Type B pancreatic cell (in vitro differentiated cells): Measurements from ENCODE around the gene ATP2B2. TPM values are rescaled to one million over a fixed set of nuclear protein-coding genes. Genes with fewer than 3 reads are reported as not detected.

Source experiments
- DNase-seq: peaks from one replicate; pipeline ENCODE4 v3.0.0; 2021; ENCODE audit warnings: mixed read lengths; ENCODE audit not compliant: unreplicated experiment; ENCODE audit errors: extremely low spot score
- H3K27ac Mint-ChIP-seq: 2 replicates; pipeline ENCODE4 v1.8.0; 2021; ENCODE audit warnings: mild to moderate bottlenecking, mixed read lengths
- H3K27me3 Mint-ChIP-seq: 2 replicates; pipeline ENCODE4 v1.8.0; 2021; ENCODE audit warnings: mixed read lengths
- H3K36me3 Mint-ChIP-seq: 2 replicates; pipeline ENCODE4 v1.8.0; 2021; ENCODE audit warnings: mixed read lengths
- H3K4me1 Mint-ChIP-seq: one replicate; pipeline ENCODE4 v1.8.0; 2021; ENCODE audit warnings: mixed read lengths; ENCODE audit not compliant: unreplicated experiment
- H3K4me3 Mint-ChIP-seq: 2 replicates; pipeline ENCODE4 v1.8.0; 2021; ENCODE audit warnings: mild to moderate bottlenecking, mixed read lengths
- H3K9me3 Mint-ChIP-seq: 2 replicates; pipeline ENCODE4 v1.8.0; 2021; ENCODE audit warnings: mixed read lengths
- long read RNA-seq: library from polyadenylated mRNA; unstranded; transcript quantifications from one replicate; pipeline ENCODE4 v2.0.0, GENCODE V29; 2020
- total RNA-seq: library from RNA; stranded (reverse); gene quantifications from 2 replicates; pipeline ENCODE4 v1.2.1, GENCODE V29; 2021; ENCODE audit warnings: low replicate concordance
- TF ChIP-seq, protein P1 (sequence below): fragments of 200-600 bp; sonication (generic); conservative IDR thresholded peaks from 2 replicates; pipeline ENCODE4 v1.5.0; 2021; ENCODE audit warnings: antibody characterized with exemption, mild to moderate bottlenecking

The ATP2B2 gene
- total RNA-seq: 0.31 and 0.76 TPM in 2 replicates
- long read RNA-seq: 0 reads

GRCh38 chr3:10505050-10505790, at the start of gene ATP2B2:
ATP2B2 (minus strand) TSS chr3:10505586; CDS start chr3:10449543, 56,043 bp downstream.
- Mint-ChIP-seq H3K36me3 (no peaks in the 10 kb centered on the region), H3K4me3 (no peak within 1 kb of the TSS), H3K27ac (no peak within 1 kb of the TSS), H3K4me1 (no peaks in the 10 kb centered on the region), H3K27me3 (peaks cover 54% of the 10 kb centered on the region), H3K9me3 (no peaks in the 10 kb centered on the region)
- no peak for DNase-seq
- TF ChIP-seq, protein P1, sequence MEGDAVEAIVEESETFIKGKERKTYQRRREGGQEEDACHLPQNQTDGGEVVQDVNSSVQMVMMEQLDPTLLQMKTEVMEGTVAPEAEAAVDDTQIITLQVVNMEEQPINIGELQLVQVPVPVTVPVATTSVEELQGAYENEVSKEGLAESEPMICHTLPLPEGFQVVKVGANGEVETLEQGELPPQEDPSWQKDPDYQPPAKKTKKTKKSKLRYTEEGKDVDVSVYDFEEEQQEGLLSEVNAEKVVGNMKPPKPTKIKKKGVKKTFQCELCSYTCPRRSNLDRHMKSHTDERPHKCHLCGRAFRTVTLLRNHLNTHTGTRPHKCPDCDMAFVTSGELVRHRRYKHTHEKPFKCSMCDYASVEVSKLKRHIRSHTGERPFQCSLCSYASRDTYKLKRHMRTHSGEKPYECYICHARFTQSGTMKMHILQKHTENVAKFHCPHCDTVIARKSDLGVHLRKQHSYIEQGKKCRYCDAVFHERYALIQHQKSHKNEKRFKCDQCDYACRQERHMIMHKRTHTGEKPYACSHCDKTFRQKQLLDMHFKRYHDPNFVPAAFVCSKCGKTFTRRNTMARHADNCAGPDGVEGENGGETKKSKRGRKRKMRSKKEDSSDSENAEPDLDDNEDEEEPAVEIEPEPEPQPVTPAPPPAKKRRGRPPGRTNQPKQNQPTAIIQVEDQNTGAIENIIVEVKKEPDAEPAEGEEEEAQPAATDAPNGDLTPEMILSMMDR: no peak

DNA sequence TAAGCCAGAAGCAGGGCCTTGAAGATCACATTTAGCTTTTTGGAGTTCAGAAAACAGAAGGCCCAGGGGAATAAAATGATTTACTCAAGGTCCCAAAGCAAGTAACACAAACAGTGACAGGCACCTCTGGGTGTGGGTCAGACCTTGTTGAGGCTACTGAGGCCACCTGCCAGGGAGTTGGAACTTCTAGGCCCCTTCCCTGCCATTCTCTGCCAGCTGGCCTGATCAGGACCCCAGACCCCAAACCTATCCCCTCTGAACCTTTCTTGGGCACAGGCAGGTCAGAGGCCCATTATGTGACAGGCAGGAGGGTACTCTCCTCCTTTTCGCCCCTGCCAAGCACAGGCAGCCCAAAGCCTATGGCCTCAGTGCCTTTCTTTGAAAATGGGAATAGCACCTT, 49.4 kb upstream of the ATP2B2 start:
- Mint-ChIP-seq H3K36me3 (no peaks in the 10 kb centered on the region), H3K4me1 (no peaks in the 10 kb centered on the region), H3K27ac (no peak overlapping the region), H3K4me3 (no peak overlapping the region), H3K9me3 (no peaks in the 10 kb centered on the region), H3K27me3 (peaks cover 32% of the 10 kb centered on the region)
- no peak for DNase-seq
- TF ChIP-seq, protein P1: no peak

DNA sequence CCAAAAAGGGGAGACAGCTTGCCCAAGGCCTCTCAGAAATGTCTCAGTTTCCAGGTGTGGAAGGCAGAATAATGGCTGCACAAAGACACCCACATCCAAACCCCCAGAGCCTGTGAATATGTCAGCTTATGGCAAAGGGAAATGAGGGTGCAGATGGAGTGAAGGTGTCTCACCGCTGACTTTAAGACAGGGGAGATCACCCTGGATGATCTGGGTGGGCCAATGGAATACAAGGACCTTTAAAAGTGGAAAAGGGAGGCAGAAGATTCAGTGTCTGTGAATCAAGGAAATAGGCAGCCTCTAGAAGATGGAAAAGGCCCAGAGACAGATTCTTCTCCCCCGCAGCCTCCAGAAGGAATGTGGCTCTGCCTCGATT, 48.8 kb upstream of the ATP2B2 start:
- Mint-ChIP-seq H3K9me3 (no peaks in the 10 kb centered on the region), H3K27ac (no peak overlapping the region), H3K27me3 (peaks cover 27% of the 10 kb centered on the region), H3K36me3 (no peaks in the 10 kb centered on the region), H3K4me3 (no peak overlapping the region), H3K4me1 (no peaks in the 10 kb centered on the region)
- peak; percentile 16 for DNase-seq
- TF ChIP-seq, protein P1: no peak

- no peak overlapping the region for H3K27ac Mint-ChIP-seq
These were observed 48.3 kb upstream of the ATP2B2 start for GRCh38 chr3:10553591-10554235.

GRCh38 chr3:10552631-10552943, 47.2 kb upstream of the ATP2B2 start:
- no peak for DNase-seq
- Mint-ChIP-seq H3K4me1 (no peaks in the 10 kb centered on the region), H3K27ac (no peak overlapping the region), H3K4me3 (no peak overlapping the region), H3K9me3 (no peaks in the 10 kb centered on the region), H3K36me3 (no peaks in the 10 kb centered on the region), H3K27me3 (peaks cover 20% of the 10 kb centered on the region)
- TF ChIP-seq, protein P1: no peak

More at GRCh38 chr3:10553591-10554235, 48.3 kb upstream of the ATP2B2 start:
- H3K4me3 Mint-ChIP-seq: no peak overlapping the region
- no peaks in the 10 kb centered on the region for H3K9me3 Mint-ChIP-seq
- H3K4me1 Mint-ChIP-seq: no peaks in the 10 kb centered on the region
- H3K36me3 Mint-ChIP-seq: no peaks in the 10 kb centered on the region
- TF ChIP-seq, protein P1: no peak
- peak; percentile 61 for DNase-seq
- H3K27me3 Mint-ChIP-seq: peaks cover 23% of the 10 kb centered on the region
